CD4-positive, alpha-beta T cell (primary cell): ENCODE data around the gene PRDX6. TPM values are rescaled to one million over a fixed set of nuclear protein-coding genes. Genes with fewer than 3 reads are reported as not detected.

ENCODE experiments used
- ATAC-seq: fragments of 200-7000 bp; cut with Tn5 transposase; one replicate; pipeline ENCODE4 v1.10.0; 2022; ENCODE audit warnings: mild to moderate bottlenecking; ENCODE audit not compliant: poor library complexity
- CTCF ChIA-PET: fragments of 350-600 bp; sonication (Branson Sonifier 250); formaldehyde crosslinking; loops from one replicate; lab custom pipeline; 2021; ENCODE audit warnings: antibody characterized with exemption, inconsistent platforms; lab: Charles Lee
- POLR2A ChIA-PET: fragments of 350-600 bp; sonication (Branson Sonifier 250); formaldehyde crosslinking; loops from one replicate; lab custom pipeline; 2021; ENCODE audit warnings: antibody characterized with exemption, inconsistent platforms; lab: Charles Lee
- DNase-seq, 14 experiments: peaks; one replicate each; pipeline ENCODE4 v3.0.0-alpha.2; 2013 to 2020; ENCODE audit warnings: mixed read lengths in 2 of 14
- H3K27ac ChIP-seq, 2 donors: one replicate each; pipeline versions ENCODE4 v1.5.1 to v1.7.0; 2013; ENCODE audit warnings: low read length in 2 of 2, low read depth in 1 of 2, mild to moderate bottlenecking in 1 of 2
- H3K27me3 ChIP-seq, 2 experiments: 1 replicate in 1 of 2; 2 replicates in 1 of 2; pipeline versions ENCODE4 v1.6.1 to v1.7.0; 2013; ENCODE audit warnings: low read length in 2 of 2, control low read depth in 1 of 2, mild to moderate bottlenecking in 1 of 2, moderate library complexity in 1 of 2; ENCODE audit not compliant: insufficient read depth in 2 of 2, control insufficient read depth in 1 of 2
- H3K36me3 ChIP-seq: one replicate; pipeline ENCODE4 v1.6.1; 2013; ENCODE audit warnings: low read length, control low read depth; ENCODE audit not compliant: insufficient read depth
- H3K4me1 ChIP-seq: one replicate; pipeline ENCODE4 v1.6.1; 2013; ENCODE audit warnings: low read length, control low read depth; ENCODE audit not compliant: insufficient read depth
- H3K4me3 ChIP-seq: one replicate; pipeline ENCODE4 v1.5.1; 2013; ENCODE audit warnings: mild to moderate bottlenecking, low read length, moderate library complexity
- H3K9me3 ChIP-seq, 2 experiments: 1 replicate in 1 of 2; 2 replicates in 1 of 2; pipeline versions ENCODE4 v1.6.1 to v1.7.0; 2013; ENCODE audit warnings: low read length in 2 of 2, mild to moderate bottlenecking in 2 of 2, control low read depth in 1 of 2, moderate library complexity in 1 of 2; ENCODE audit not compliant: control insufficient read depth in 1 of 2, insufficient read depth in 1 of 2
- H3K27ac Mint-ChIP-seq: one replicate; pipeline ENCODE4 v1.8.0; 2020; ENCODE audit warnings: mixed read lengths
- H3K27me3 Mint-ChIP-seq: one replicate; pipeline ENCODE4 v1.8.0; 2021; ENCODE audit warnings: mixed read lengths
- H3K36me3 Mint-ChIP-seq: one replicate; pipeline ENCODE4 v1.8.0; 2021; ENCODE audit warnings: low read depth, mixed read lengths
- H3K4me1 Mint-ChIP-seq: one replicate; pipeline ENCODE4 v1.8.0; 2021; ENCODE audit warnings: low read depth, mixed read lengths
- H3K4me3 Mint-ChIP-seq: one replicate; pipeline ENCODE4 v1.8.0; 2020; ENCODE audit warnings: mild to moderate bottlenecking, mixed read lengths
- H3K9me3 Mint-ChIP-seq: one replicate; pipeline ENCODE4 v1.8.0; 2020; ENCODE audit warnings: mixed read lengths
- CTCF ChIP-seq: fragments of 200-600 bp; IDR thresholded peaks from one replicate; pipeline ENCODE4 v1.8.0; 2022; ENCODE audit warnings: antibody characterized with exemption, mild to moderate bottlenecking
- intact Hi-C, 2 experiments: fragments of 100-400 bp; cut with DNase I in 1 of 2; cut with micrococcal nuclease in 1 of 2; formaldehyde crosslinking; loops; one replicate each; pipeline versions ENCODE4 v1.15.1 to v1.9.0; 2023 to 2025; cut with DNase I, micrococcal nuclease
- total RNA-seq, 174 experiments: library from RNA in 2 of 174; stranded (reverse) in 2 of 174; gene quantifications; one replicate each; pipeline ENCODE4 v1.2.3 and lab custom pipeline; 2021 to 2026

Gene PRDX6
- total RNA-seq, 2 experiments from 2014 or later = 101 to 102 TPM

- ChIA-PET POLR2A (no interaction called here), CTCF (no interaction called here)
- Mint-ChIP-seq H3K4me3 (no peak overlapping the region), H3K27me3 (no peaks in the 10 kb centered on the region), H3K4me1 (peaks cover 27% of the 10 kb centered on the region), H3K36me3 (no peaks in the 10 kb centered on the region), H3K9me3 (no peaks in the 10 kb centered on the region), H3K27ac (no peak overlapping the region)
- intact Hi-C loops = no loop called here
- Histone ChIP-seq H3K4me3 (no peak overlapping the region), H3K27ac (no peak overlapping the region), H3K27me3 (no peaks in the 10 kb centered on the region), H3K9me3 (no peaks in the 10 kb centered on the region), H3K36me3 (no peaks in the 10 kb centered on the region), H3K4me1 (no peaks in the 10 kb centered on the region)
- no peak for DNase-seq
- no peak for TF ChIP-seq CTCF
- ATAC-seq = no peak
These were observed 50.2 kb downstream of the PRDX6 start for GRCh38 chr1:173527151-173527826.

- Mint-ChIP-seq H3K27me3 (no peaks in the 10 kb centered on the region), H3K4me3 (no peak overlapping the region), H3K9me3 (no peaks in the 10 kb centered on the region), H3K4me1 (peaks cover 30% of the 10 kb centered on the region), H3K36me3 (no peaks in the 10 kb centered on the region), H3K27ac (no peak overlapping the region)
- no peaks in the 10 kb centered on the region for H3K36me3 ChIP-seq
- no peak for ATAC-seq
- no peaks in the 10 kb centered on the region for H3K9me3 ChIP-seq
- peaks cover 5% of the 10 kb centered on the region for H3K4me1 ChIP-seq
- ChIA-PET POLR2A (no interaction called here), CTCF (no interaction called here)
- intact Hi-C loops = no loop called here
- H3K27ac ChIP-seq = no peak overlapping the region
- no peak for DNase-seq
- TF ChIP-seq CTCF = no peak
- no peak overlapping the region for H3K4me3 ChIP-seq
- H3K27me3 ChIP-seq = no peaks in the 10 kb centered on the region
These were observed 52.0 kb downstream of the PRDX6 start for GRCh38 chr1:173529106-173529505.

- H3K9me3 ChIP-seq = no peaks in the 10 kb centered on the region
- H3K27ac ChIP-seq = no peak overlapping the region
- DNase-seq = no peak
- no peaks in the 10 kb centered on the region for H3K27me3 ChIP-seq
- Mint-ChIP-seq H3K9me3 (no peaks in the 10 kb centered on the region), H3K4me1 (peaks cover 30% of the 10 kb centered on the region), H3K27ac (no peak overlapping the region), H3K4me3 (no peak overlapping the region), H3K36me3 (no peaks in the 10 kb centered on the region), H3K27me3 (no peaks in the 10 kb centered on the region)
- no peak for ATAC-seq
- intact Hi-C loops = no loop called here
- no peak for TF ChIP-seq CTCF
- CTCF ChIA-PET = no interaction called here
- no peak overlapping the region for H3K4me3 ChIP-seq
- POLR2A ChIA-PET = interaction anchor here (1.4 kb wide), 1 partner anchor 46 kb away, joined by 3 read pairs; no protein-coding TSS in a partner anchor
- peaks cover 5% of the 10 kb centered on the region for H3K4me1 ChIP-seq
- no peaks in the 10 kb centered on the region for H3K36me3 ChIP-seq
These were observed 53.9 kb downstream of the PRDX6 start for GRCh38 chr1:173530795-173531693.
